Hematopoietic multipotent progenitor cell treated with erythropoietin and hydrocortisone succinate and interleukin-3 and kit ligand, for 6 days (in vitro differentiated cells): Measurements from ENCODE around the gene WFS1.

ENCODE experiments used
- DNase-seq: peaks from one replicate; pipeline ENCODE4 v3.0.0-alpha.2; 2015

WFS1 gene

GRCh38 chr4:6327220-6327917, 57.7 kb downstream of the WFS1 start:
- peak; percentile 80 for DNase-seq

GRCh38 chr4:6328526-6328925, 58.9 kb downstream of the WFS1 start:
- DNase-seq = no peak

DNA sequence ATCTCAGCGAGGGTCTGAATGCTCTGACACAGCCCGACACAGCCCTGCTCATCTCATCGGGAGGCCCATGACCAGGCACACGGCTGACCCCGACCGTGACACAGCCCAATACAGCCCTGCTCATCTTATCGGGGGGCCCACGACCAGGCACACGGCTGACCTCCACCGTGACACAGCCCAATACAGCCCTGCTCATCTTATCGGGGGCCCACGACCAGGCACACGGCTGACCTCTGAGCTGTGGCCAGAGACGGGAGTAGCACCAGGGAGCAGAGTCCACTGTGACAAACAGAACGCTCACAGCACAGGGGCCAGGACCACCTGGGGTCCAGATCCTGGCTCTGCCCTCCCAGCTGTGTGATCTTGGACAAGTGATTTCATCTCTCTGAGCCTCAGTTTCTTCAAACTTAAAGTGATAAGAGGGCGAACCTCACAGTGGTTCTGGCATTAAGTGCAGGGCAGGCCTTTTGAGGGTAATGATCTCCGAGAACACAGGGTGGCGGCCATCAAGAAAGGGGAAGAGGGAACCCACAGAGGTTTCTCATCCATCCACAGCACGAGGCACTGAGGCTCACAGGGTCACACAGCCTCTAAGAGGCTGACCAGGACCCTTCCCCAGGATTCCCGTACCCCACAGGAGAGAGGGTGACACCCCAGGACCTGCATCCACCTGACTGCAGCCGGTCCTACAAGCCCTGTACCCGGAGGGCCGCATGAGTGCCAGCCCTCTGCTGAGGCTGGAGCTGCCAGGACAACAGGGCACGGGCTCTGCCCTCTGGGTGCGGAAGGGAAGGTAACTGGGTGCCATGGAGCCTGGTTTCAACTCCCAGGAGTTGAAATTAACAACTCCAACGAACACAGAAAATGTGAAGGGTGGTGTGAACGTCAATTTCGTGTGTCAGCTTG, 60.1 kb downstream of the WFS1 start:
- no peak for DNase-seq

- no peak for DNase-seq
Measured at GRCh38 chr4:6330384-6330767, 60.7 kb downstream of the WFS1 start.

- peak; percentile 61 for DNase-seq
Measured at GRCh38 chr4:6331018-6331417, 61.4 kb downstream of the WFS1 start.

DNA sequence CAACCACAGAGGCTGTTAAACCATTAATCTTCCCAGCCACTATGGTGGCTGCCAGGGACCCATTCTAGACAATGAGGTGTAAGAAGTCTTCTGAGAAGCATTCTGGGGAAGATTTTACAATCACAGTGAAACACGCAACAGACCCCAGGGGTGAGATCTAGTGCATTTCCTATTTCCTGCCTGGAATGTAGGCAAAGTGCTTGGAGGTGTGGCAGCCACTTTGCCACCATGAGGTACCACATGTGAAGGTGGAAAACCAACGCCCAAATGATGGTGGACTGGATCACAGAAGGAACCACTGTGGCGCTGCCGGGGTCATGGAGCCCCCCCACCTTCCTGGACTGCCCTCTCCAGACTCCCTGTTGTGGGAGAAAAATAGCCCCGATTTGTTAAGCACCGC, 61.8 kb downstream of the WFS1 start:
- no peak for DNase-seq

DNA sequence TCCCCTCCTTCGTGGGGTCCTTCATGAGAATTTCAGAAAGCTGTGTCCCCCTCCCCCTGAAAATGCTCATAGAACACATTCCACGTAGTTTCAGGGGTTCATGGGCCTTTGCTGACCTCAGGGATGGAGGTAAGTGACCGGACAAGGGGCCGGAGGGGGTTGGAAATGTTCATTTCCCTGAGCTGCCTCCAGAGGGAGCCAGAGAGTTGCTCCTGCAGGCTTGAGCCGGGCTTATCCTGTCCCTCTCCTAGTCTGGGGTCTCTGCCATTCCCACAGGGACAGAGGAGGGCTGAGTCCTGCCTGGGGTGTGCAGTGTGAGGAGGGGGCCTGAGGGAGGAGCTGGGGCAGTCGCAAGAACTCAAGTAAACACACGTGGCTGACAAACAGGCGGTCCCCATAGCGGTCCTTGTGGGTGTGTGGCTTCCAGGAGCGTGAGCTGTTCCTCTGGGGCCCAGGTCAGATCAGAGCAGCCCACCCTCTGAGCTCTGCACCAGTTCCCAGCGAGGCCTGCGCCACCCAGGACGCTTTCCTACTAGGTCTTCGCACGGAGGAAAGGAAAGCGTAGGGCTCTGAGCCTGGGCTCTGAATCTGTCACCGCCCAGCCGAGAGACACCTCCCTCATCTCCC, 62.5 kb downstream of the WFS1 start:
- peak; percentile 27 for DNase-seq

GRCh38 chr4:6332669-6333050, 63.0 kb downstream of the WFS1 start:
- no peak for DNase-seq

- peak; percentile 53 for DNase-seq
Measured at GRCh38 chr4:6333301-6334202, 63.9 kb downstream of the WFS1 start.

GRCh38 chr4:6334203-6334887, 64.7 kb downstream of the WFS1 start:
- no peak for DNase-seq

DNA sequence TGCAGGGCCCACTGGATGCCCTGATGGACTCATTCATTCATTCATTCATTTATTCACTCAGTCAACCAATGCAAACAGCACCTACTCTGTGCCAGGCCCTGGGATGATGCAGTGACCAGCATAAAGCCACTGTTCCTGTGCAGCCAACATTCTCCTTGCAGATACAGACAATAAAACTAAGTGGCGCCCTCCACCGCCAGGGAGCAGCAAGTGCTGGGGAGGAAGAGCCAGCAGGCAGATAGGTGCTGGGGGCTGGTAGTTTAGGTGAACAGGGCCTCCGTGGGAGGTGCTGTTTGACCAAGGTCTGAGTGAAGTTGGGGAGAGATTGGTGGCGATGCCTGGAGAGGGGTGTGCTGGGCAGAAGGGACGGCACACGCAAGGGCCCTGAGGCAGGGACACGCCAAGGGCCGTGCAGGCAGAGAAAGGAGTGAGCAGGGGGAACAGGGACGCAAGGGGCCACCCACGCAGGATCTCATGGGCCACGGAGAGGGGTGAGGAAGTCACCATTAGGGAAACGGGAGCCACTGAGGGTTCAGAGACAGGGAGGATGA, 65.5 kb downstream of the WFS1 start:
- DNase-seq = no peak

DNA sequence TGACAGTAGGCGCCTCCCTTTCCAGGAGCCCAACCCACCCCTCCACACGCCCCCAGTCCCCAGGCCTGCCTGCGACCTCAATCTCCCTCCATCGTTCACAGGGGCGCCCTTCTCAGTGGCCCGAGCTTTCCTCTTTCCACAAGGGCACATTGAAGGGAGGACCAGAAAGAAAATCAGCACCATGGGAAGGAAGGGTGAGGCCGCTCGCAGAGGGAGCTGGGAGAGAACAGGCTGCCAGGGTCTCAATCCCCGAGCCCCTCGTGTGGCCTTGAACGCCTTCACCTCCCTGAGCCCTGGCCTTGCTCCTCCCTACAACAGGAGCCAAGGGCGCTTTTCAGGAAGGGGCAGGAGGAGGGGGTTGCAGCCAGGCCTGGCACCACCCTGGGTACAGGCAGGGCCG, 66.5 kb downstream of the WFS1 start:
- DNase-seq = no peak

DNA sequence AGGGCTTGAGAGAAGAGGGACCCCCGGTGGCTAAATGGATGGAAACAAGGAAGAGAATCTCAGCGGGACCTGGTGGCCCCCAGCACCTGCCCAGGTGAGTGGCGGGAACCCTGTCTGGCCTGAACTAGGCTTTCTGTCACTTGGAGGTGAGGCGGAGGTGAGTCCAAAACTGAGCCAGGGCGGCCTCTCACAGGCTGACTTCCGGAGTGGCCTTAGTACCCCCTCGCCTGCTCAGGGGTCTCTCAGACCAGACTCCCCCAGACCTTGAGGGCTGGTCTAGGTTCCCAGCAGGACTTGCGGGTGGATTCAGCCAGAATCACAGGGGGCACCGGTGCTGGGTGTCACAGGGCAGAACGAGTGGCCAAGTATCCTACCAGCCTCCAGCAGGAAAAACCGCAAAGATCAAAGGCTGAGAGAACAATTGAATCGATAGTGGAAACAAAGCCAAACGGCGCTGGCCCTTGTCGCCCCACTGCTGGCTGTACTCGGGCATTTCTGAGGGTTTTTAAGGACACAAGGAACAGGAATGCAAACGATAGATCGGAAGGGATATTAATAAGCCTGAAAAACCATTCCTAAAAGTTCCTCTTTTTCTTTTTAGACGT, 67.8 kb downstream of the WFS1 start:
- DNase-seq = no peak

DNA sequence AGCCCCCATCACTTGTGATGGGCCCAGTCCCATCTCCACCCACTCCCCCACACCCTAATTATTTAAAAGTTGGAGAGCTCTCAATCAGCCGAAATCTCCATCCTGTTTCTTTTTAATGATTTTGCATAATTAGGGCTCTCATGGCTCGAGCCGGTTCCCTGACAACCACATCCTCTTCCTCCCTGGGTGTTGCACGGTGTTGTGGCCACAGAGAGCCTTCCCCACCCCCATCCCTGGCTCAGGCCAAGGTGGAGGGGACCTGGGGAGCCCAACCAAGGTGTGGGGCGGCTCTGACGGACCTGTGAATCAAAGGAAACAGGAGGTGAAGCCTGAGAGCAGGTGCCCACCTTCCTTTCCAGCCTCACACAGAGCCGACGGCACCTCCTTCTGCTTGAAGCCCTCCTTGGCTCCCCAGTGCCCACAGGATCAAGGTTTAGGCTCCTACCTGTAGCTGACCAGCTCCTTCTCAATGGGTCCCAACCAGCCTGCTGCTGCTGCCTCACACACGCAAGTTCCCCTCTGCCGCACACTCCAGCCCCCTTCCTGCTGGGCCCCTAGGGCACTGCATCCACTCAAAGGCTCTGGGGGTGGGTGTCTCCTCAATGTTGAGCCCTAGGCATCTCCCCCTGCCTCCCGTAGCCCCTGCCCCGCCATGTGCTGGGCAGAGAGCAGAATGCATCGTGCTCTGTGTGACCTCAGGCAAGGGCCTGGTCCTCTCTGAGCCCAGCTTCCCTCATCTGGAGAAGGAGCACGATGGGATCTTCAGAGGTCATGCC, 68.7 kb downstream of the WFS1 start:
- DNase-seq = no peak

- DNase-seq = no peak
Measured at GRCh38 chr4:6338951-6339817, 69.5 kb downstream of the WFS1 start.

DNA sequence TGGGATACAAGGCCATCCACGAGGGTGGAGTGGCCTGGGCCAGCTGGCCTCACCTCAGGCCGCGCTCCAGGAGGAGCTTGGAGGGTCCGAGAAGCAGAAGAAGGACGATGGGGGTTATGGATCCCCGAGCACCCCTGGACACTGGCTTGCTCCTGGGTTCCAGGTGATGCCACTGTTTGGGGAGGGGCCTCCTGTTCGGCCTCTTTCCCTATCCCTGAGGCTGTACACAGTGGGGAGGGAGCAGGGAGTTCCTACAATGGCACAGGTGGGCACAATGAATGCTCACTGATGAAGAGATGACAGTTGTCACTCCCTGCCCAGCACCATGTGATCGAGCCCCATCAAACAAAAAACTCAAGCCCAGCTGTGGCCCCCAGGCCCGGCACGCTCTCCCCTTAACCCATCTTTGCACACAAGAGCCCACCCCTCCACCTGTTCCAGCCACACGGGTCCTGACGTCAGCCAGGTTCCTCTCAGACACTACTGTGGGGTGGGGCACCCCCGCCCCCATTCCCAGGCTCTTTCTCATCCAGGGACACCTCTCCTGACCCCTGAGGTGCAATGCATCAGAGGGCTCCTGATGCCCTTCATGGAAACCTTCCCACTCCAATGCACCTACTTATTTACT, 70.3 kb downstream of the WFS1 start:
- DNase-seq = no peak

DNA sequence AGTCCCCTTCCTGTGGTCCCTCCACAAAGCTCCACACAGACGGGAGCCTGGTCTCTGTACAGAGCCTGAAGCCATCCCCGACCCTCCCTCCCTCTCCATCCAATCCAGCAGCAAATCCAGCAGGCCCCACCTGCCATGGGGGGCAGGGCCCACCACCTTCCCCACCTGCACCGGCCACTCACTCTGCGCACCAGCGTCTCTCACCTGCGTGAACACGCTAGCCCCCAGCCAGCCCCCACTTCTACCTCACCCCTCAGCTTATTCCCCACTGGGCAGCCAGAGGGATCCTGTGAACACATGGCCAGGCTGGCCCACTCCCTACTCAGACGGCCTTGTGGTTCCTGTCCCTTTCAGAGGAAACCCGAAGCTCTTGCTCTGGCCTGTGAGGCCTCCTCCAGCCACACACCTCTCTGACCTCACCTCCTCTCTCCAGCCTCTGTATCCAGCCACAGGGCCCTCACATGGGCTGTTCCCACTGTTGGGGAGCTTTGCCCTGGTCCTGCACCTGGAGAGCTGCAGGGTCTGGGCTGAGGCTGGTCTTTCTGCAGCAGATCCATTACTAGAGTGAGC, 70.9 kb downstream of the WFS1 start:
- DNase-seq = no peak

DNA sequence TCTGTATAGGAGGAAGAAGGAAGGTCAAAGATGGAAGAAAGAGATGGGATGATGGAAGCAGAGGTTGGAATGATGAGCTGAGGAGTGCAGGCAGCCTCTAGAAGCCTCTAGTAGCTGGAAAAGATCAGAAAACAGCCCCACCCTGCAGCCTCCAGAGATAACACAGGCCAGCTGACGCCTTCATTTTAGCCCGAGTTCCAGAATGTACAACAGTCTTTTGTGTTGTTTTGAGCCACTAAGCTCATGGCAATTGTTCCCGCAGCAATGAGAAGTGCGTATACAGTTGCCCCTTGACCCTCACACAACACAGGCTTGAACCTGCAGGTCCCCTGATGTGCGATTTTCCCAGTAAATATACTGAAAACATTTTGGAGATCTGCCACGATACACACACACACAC, 72.0 kb downstream of the WFS1 start:
- no peak for DNase-seq
